Activated CD8-positive, alpha-beta memory T cell treated with anti-CD3 and anti-CD28 coated beads for 36 hours (primary cell): Measurements from ENCODE around the gene GHRH. TPM values are rescaled to one million over a fixed set of nuclear protein-coding genes. Genes with fewer than 3 reads are reported as not detected.

ENCODE experiments used
- CTCF ChIA-PET: fragments of 350-600 bp; sonication (Branson Sonifier 250); formaldehyde crosslinking; loops from one replicate; lab custom pipeline; 2021; ENCODE audit warnings: antibody characterized with exemption; lab: Charles Lee
- POLR2A ChIA-PET: fragments of 350-600 bp; sonication (Branson Sonifier 250); formaldehyde crosslinking; loops from one replicate; lab custom pipeline; 2021; ENCODE audit warnings: antibody characterized with exemption; lab: Charles Lee
- total RNA-seq, 2 experiments: library from RNA; stranded (reverse); gene quantifications; one replicate each; pipeline ENCODE4 v1.2.3, GENCODE V29; 2021

GHRH gene
- total RNA-seq, 2 experiments from 2014 or later, result not detected

- POLR2A ChIA-PET, result no interaction called here
- CTCF ChIA-PET, result no interaction called here
These were observed 32.8 kb upstream of the GHRH start for GRCh38 chr20:37294262-37294981.

- CTCF ChIA-PET, result interaction anchor here (0.6 to 1.3 kb wide), 5 partner anchors 91 to 246 kb away, joined by 3 to 4 read pairs (median 3); no protein-coding TSS in a partner anchor
These were observed 31.8 kb upstream of the GHRH start for GRCh38 chr20:37293301-37293943.

GRCh38 chr20:37291724-37292126 is 30.1 kb upstream of the GHRH start:
- POLR2A ChIA-PET, result no interaction called here
- CTCF ChIA-PET, result no interaction called here

More at GRCh38 chr20:37293301-37293943, 31.8 kb upstream of the GHRH start:
- POLR2A ChIA-PET, result interaction anchor here (0.6 to 1.0 kb wide), 2 partner anchors 47 to 89 kb away, joined by 3 read pairs; no protein-coding TSS in a partner anchor

- ChIA-PET POLR2A (interaction anchor here (1.4 kb wide), 1 partner anchor 743 kb away, joined by 4 read pairs; the partner anchor contains the start of genes RPRD1B and TTI1), CTCF (interaction anchor here (1.0 to 2.3 kb wide), 2 partner anchors 20 to 94 kb away, joined by 3 to 8 read pairs; no protein-coding TSS in a partner anchor)
These were observed 28.7 kb upstream of the GHRH start for GRCh38 chr20:37290158-37290810.

GRCh38 chr20:37288091-37288490 is 26.5 kb upstream of the GHRH start:
- POLR2A ChIA-PET, result no interaction called here

GRCh38 chr20:37285664-37286374 is 24.2 kb upstream of the GHRH start:
- POLR2A ChIA-PET, result no interaction called here
- CTCF ChIA-PET, result interaction anchor here (1.0 to 1.9 kb wide), 3 partner anchors 94 to 249 kb away, joined by 3 to 5 read pairs (median 5); no protein-coding TSS in a partner anchor

More at GRCh38 chr20:37288091-37288490, 26.5 kb upstream of the GHRH start:
- CTCF ChIA-PET, result interaction anchor here (2.3 kb wide), 1 partner anchor 97 kb away, joined by 8 read pairs; no protein-coding TSS in a partner anchor

GRCh38 chr20:37284691-37285161 is 23.1 kb upstream of the GHRH start:
- POLR2A ChIA-PET, result no interaction called here
- CTCF ChIA-PET, result interaction anchor here (1.9 kb wide), 1 partner anchor 100 kb away, joined by 5 read pairs; no protein-coding TSS in a partner anchor

- ChIA-PET CTCF (interaction anchor here (1.0 to 1.9 kb wide), 2 partner anchors 13 to 101 kb away, joined by 3 to 5 read pairs; no protein-coding TSS in a partner anchor), POLR2A (no interaction called here)
These were observed 22.0 kb upstream of the GHRH start for GRCh38 chr20:37283530-37284195.

- ChIA-PET POLR2A (no interaction called here), CTCF (interaction anchor here (1.0 kb wide), 1 partner anchor 14 kb away, joined by 3 read pairs; no protein-coding TSS in a partner anchor)
These were observed 20.9 kb upstream of the GHRH start for GRCh38 chr20:37282556-37282955.

- POLR2A ChIA-PET, result no interaction called here
- CTCF ChIA-PET, result no interaction called here
These were observed 18.8 kb upstream of the GHRH start for GRCh38 chr20:37280403-37280802.

- CTCF ChIA-PET, result no interaction called here
- POLR2A ChIA-PET, result no interaction called here
These were observed 18.2 kb upstream of the GHRH start for GRCh38 chr20:37279820-37280219.

GRCh38 chr20:37278966-37279590 is 17.5 kb upstream of the GHRH start:
- ChIA-PET POLR2A (no interaction called here), CTCF (interaction anchor here (0.6 kb wide), 1 partner anchor 17 kb away, joined by 3 read pairs; the partner anchor contains the start of gene GHRH)

GRCh38 chr20:37277253-37277593 is 15.6 kb upstream of the GHRH start:
- POLR2A ChIA-PET, result no interaction called here

GRCh38 chr20:37276494-37277252 is 15.1 kb upstream of the GHRH start:
- ChIA-PET CTCF (interaction anchor here (1.0 to 2.0 kb wide), 2 partner anchors 13 to 109 kb away, joined by 3 to 8 read pairs; partner anchors contain the start of gene MANBAL), POLR2A (no interaction called here)

More at GRCh38 chr20:37277253-37277593, 15.6 kb upstream of the GHRH start:
- CTCF ChIA-PET, result interaction anchor here (0.8 to 2.0 kb wide), 4 partner anchors 10 to 108 kb away, joined by 3 to 8 read pairs (median 3); partner anchors contain the start of gene MANBAL

- CTCF ChIA-PET, result no interaction called here
- POLR2A ChIA-PET, result no interaction called here
These were observed 13.4 kb upstream of the GHRH start for GRCh38 chr20:37274851-37275524.

GRCh38 chr20:37273988-37274387 is 12.4 kb upstream of the GHRH start:
- ChIA-PET POLR2A (no interaction called here), CTCF (no interaction called here)
